Measurements from ENCODE around the gene DUSP16. TPM values are rescaled to one million over a fixed set of nuclear protein-coding genes. Genes with fewer than 3 reads are reported as not detected.

DUSP16 gene
- total RNA-seq = 6.2 and 6.3 TPM in 2 replicates

GRCh38 chr12:12562585-12563261 is at the start of gene DUSP16:
TSS of gene DUSP16 (minus strand) at chr12:12562863. CDS start at chr12:12521098, 41,765 bp downstream.

GRCh38 chr12:12611512-12612306 is 49.0 kb upstream of the DUSP16 start, which contains the start of gene CREBL2:
TSS of gene CREBL2 (plus strand) at chr12:12611876. CDS start at chr12:12612173, 297 bp downstream.

Other genes with a start within 250 kb of the DUSP16 start
- 2.3 and 4.6 TPM in 2 replicates for gene MANSC1, start 212.6 kb downstream of the DUSP16 start, total RNA-seq
- gene BORCS5, start 205.8 kb downstream of the DUSP16 start, total RNA-seq = 12.6 and 15.1 TPM in 2 replicates
- 42.6 and 43.0 TPM in 2 replicates for gene CREBL2, start 49.0 kb upstream of the DUSP16 start, total RNA-seq
- 0.24 and 0.32 TPM in 2 replicates for gene GPR19, start 133.3 kb upstream of the DUSP16 start, total RNA-seq
- 33.3 and 48.2 TPM in 2 replicates for gene CDKN1B, start 154.5 kb upstream of the DUSP16 start, total RNA-seq
- 4.5 and 5.1 TPM in 2 replicates for gene APOLD1, start 222.8 kb upstream of the DUSP16 start, total RNA-seq